Peyer's patch (tissue), 4 donors: Measurements from ENCODE around the gene ASPDH. TPM values are rescaled to one million over a fixed set of nuclear protein-coding genes. Genes with fewer than 3 reads are reported as not detected.
"Not testable (repeated sequence)": the region's sequence is repeated elsewhere in the genome, so short reads cannot be mapped to it uniquely, and the experiment has no call there.

ENCODE experiments used
- DNase-seq, 3 donors: peaks; one replicate each; pipeline ENCODE4 v3.0.0-alpha.2; 2017 to 2019
- H3K27ac ChIP-seq, 4 donors: fragments of 200-600 bp; sonication (generic); one replicate each; pipeline ENCODE4 v1.5.1; 2016 to 2019
- H3K27me3 ChIP-seq, 2 donors: fragments of 200-600 bp; sonication (generic); one replicate each; pipeline ENCODE4 v1.5.1; 2019
- H3K36me3 ChIP-seq, 3 donors: fragments of 200-600 bp; sonication (generic); one replicate each; pipeline ENCODE4 v1.5.1; 2016 to 2019
- H3K4me1 ChIP-seq, 4 donors: fragments of 200-600 bp; sonication (generic); one replicate each; pipeline ENCODE4 v1.5.1; 2016 to 2019
- H3K4me3 ChIP-seq, 4 donors: fragments of 200-600 bp; sonication (generic); 1 replicate in 3 of 4; 2 replicates in 1 of 4; pipeline ENCODE4 v1.5.1; 2016 to 2019; ENCODE audit warnings: mild to moderate bottlenecking in 1 of 4
- H3K9me3 ChIP-seq, 4 donors: fragments of 200-600 bp; sonication (generic); one replicate each; pipeline ENCODE4 v1.5.1; 2016 to 2019; ENCODE audit warnings: mild to moderate bottlenecking in 1 of 4
- POLR2A ChIP-seq, 2 donors: fragments of 450-650 bp; IDR thresholded peaks; one replicate each; pipeline ENCODE4 v1.5.1; 2017; ENCODE audit warnings: antibody characterized with exemption in 2 of 2, mild to moderate bottlenecking in 2 of 2, moderate library complexity in 2 of 2
- total RNA-seq, 4 donors: library from RNA; depleted of rRNA; stranded (reverse); fragments of >200 nt; gene quantifications; one replicate each; pipeline ENCODE4 v1.1.0, GENCODE V29; 2016
- TF ChIP-seq, protein P1 (sequence below), 6 experiments: fragments of 450-650 bp in 4 of 6; fragments of 200-600 bp in 2 of 6; sonication (generic) in 1 of 6; IDR thresholded peaks; one replicate each; pipeline ENCODE4 v1.5.1; 2017 to 2019; ENCODE audit warnings: antibody characterized with exemption in 6 of 6, mild to moderate bottlenecking in 3 of 6, moderate library complexity in 1 of 6

ASPDH gene
- total RNA-seq, 4 donors from 2014 or later, result 1.6 to 31.9 (median 4.5) TPM; not detected in 1

DNA sequence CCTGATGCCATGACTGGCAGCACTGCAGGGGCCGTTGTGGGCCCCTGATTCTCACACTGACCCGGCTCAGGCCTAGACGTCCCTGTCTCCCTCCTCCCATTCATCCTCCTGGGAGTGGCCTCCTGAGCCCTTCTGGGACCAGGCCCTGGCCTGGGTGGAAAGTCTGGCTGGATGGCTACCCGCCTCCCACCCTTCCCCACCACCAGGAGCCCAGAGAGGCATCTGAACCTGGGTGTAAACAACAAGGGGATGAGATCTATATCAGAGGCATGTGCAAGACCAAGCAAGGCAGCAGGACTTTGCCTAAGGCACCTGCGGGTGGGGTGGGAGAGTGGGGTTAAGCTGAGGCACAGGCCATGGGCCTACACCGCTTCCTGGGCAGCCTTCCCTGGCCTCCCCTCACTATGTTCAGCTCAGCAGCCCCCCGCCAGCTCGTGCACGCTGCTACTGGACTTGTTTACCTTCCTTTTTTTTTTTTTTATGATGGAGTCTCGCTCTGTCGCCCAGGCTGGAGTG lies 22.0 kb upstream of the ASPDH start:
- Histone ChIP-seq H3K4me3 (no peak overlapping the region), H3K9me3 (peaks cover 0 to 9% (median 2%) of the 10 kb centered on the region in 4 donors), H3K36me3 (no peaks in the 10 kb centered on the region), H3K27me3 (no peaks in the 10 kb centered on the region), H3K27ac (no peak overlapping the region), H3K4me1 (no peaks in the 10 kb centered on the region)
- DNase-seq, result no peak
- TF ChIP-seq, protein P1, sequence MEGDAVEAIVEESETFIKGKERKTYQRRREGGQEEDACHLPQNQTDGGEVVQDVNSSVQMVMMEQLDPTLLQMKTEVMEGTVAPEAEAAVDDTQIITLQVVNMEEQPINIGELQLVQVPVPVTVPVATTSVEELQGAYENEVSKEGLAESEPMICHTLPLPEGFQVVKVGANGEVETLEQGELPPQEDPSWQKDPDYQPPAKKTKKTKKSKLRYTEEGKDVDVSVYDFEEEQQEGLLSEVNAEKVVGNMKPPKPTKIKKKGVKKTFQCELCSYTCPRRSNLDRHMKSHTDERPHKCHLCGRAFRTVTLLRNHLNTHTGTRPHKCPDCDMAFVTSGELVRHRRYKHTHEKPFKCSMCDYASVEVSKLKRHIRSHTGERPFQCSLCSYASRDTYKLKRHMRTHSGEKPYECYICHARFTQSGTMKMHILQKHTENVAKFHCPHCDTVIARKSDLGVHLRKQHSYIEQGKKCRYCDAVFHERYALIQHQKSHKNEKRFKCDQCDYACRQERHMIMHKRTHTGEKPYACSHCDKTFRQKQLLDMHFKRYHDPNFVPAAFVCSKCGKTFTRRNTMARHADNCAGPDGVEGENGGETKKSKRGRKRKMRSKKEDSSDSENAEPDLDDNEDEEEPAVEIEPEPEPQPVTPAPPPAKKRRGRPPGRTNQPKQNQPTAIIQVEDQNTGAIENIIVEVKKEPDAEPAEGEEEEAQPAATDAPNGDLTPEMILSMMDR (IDR thresholded peaks at IDR 0.05), result no peak
- TF ChIP-seq POLR2A (IDR thresholded peaks at IDR 0.05), result no peak

DNA sequence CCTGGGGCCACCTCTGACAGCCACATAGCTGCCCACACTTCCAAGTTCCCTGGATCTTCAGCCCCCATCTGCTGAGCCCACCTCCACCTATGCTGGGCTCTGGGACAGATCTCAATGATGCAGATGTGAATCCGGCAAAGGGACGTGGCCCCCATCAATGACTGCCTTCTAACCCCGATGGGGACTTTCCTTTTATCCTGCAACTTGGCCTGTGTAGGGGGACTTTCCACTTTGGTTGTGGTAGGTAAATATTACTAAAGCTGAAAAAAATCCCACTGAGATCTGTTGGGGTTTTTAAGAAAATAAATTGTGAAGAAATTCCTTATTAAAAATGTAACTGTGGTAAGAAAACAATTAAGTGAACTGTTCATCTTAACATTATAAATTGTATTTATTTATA lies 20.8 kb upstream of the ASPDH start:
- no peak overlapping the region for H3K27ac ChIP-seq
- DNase-seq, result no peak
- H3K27me3 ChIP-seq, result no peaks in the 10 kb centered on the region
- no peaks in the 10 kb centered on the region for H3K36me3 ChIP-seq
- H3K4me1 ChIP-seq, result no peaks in the 10 kb centered on the region
- H3K4me3 ChIP-seq, result no peak overlapping the region
- peaks cover 0 to 9% (median 2%) of the 10 kb centered on the region in 4 donors for H3K9me3 ChIP-seq
- TF ChIP-seq, protein P1 (IDR thresholded peaks at IDR 0.05), result no peak
- no peak for TF ChIP-seq POLR2A (IDR thresholded peaks at IDR 0.05)

DNA sequence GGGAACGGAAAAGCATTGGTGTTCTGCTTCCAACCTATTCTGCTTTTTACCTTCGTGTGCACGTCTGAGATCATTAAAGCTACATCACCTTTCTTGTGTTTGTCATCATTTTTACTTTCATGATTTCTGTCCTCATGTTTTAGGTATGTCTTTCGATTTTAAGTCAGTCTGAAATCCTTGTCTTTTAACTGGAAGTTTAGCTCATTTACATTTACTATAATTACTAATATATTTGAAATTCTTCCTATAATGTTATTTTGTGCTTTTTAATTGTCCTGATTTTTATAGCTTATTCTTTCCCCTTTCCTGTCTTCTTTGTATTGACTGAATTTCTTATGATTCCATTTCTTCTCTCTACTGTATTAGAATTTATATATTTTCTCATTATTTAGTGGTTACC lies 19.2 kb upstream of the ASPDH start:
- Histone ChIP-seq H3K36me3 (no peaks in the 10 kb centered on the region), H3K4me1 (no peaks in the 10 kb centered on the region), H3K27ac (no peak overlapping the region), H3K27me3 (no peaks in the 10 kb centered on the region), H3K4me3 (no peak overlapping the region), H3K9me3 (peaks cover 0 to 9% (median 2%) of the 10 kb centered on the region in 4 donors)
- TF ChIP-seq, protein P1 (IDR thresholded peaks at IDR 0.05), result no peak
- TF ChIP-seq POLR2A (IDR thresholded peaks at IDR 0.05), result no peak
- no peak for DNase-seq

DNA sequence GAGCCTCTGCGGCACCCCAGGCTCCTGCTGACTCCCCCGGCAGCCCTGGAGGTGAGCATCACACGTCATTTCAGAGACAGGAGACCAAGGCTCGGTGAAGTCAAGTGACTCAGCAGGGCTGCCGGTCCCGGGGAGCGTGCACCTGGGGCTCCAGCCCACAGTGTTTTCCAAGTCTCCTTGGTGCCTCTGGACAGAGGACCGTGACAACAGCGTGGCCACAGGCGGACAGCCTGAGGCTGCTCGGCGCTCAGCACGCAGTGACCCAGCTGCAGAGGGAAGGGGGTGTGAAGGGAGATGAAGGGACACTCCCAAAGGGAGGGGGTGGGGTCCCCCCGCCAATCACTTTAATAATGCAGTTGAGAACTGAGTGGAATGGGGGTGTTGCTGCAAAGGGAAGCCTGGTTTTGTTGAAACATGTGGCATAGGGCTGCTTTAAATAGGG lies 17.5 kb upstream of the ASPDH start:
- TF ChIP-seq, protein P1 (IDR thresholded peaks at IDR 0.05), result no peak
- Histone ChIP-seq H3K4me1 (no peaks in the 10 kb centered on the region), H3K27me3 (no peaks in the 10 kb centered on the region), H3K4me3 (no peak overlapping the region), H3K27ac (no peak overlapping the region), H3K36me3 (no peaks in the 10 kb centered on the region), H3K9me3 (peaks cover 0 to 9% (median 2%) of the 10 kb centered on the region in 4 donors)
- DNase-seq, result no peak

DNA sequence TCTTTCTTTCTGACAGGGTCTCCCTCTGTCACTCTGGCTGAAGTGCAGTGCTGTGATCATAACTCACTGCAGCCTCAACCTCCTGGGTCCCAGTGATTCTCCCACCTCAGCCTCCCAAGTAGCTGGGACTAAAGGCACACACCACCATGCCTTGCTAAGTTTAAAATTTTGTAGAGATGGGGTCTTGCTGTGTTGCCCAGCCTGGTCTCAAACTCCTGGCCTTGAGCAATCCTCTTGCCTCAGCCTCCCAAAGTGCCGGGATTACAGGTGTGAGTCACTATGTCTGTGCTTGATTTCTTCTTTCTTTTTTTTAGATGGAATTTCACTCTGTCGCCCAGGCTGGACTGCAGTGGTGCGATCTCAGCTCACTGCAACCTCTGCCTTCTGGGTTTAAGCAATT lies 14.3 kb upstream of the ASPDH start:
- not testable (repeated sequence) for H3K27me3 ChIP-seq, DNase-seq, H3K4me1 ChIP-seq, H3K36me3 ChIP-seq, H3K9me3 ChIP-seq, H3K27ac ChIP-seq, H3K4me3 ChIP-seq

DNA sequence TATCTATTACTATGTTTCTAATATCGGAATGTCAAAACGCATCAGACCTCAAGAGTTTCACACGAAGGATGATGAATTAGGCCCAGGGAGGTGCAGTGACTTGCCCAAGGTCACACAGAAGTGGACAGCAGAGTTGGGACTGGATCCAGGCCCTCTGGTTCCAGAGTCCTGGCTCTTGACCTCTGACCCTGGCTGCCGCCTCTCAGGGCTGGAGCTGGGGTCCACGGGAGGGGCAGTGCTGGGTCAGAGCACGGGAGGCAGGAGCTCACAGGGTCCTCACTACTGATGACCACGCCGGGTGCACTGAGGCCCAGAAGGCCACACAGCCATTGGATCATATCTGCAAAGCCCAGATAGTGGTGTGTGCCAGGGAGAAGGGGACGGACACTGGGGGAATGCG lies 9.2 kb upstream of the ASPDH start:
- Histone ChIP-seq H3K36me3 (no peaks in the 10 kb centered on the region), H3K4me1 (no peaks in the 10 kb centered on the region), H3K9me3 (no peaks in the 10 kb centered on the region), H3K27me3 (no peaks in the 10 kb centered on the region), H3K27ac (no peak overlapping the region), H3K4me3 (no peak overlapping the region)
- DNase-seq, result no peak
- no peak for TF ChIP-seq POLR2A (IDR thresholded peaks at IDR 0.05)
- TF ChIP-seq, protein P1 (IDR thresholded peaks at IDR 0.05), result no peak
